Neural progenitor cell (in vitro differentiated cells): ENCODE results near the gene SLC5A6. TPM values are rescaled to one million over a fixed set of nuclear protein-coding genes. Genes with fewer than 3 reads are reported as not detected.
A peak's percentile ranks its signal among the peaks of the same experiment; 100 is the strongest.

Experiments
- DNase-seq: peaks from one replicate; pipeline ENCODE4 v3.0.0-alpha.2; 2016; ENCODE audit warnings: low spot score
- H2AFZ ChIP-seq: fragments of 200-600 bp; sonication (generic); replicated peaks from 2 replicates; pipeline ENCODE4 v1.6.1; 2016; ENCODE audit warnings: antibody characterized with exemption
- H3F3A ChIP-seq: fragments of 200-600 bp; sonication (generic); 2 replicates; pipeline ENCODE4 v1.6.1; 2016; ENCODE audit warnings: antibody characterized with exemption, low read depth
- H3K27ac ChIP-seq: fragments of 200-600 bp; sonication (generic); 2 replicates; pipeline ENCODE4 v1.5.1; 2016; ENCODE audit warnings: mild to moderate bottlenecking
- H3K27me3 ChIP-seq: fragments of 200-600 bp; sonication (generic); 2 replicates; pipeline ENCODE4 v1.6.1; 2016; ENCODE audit warnings: mild to moderate bottlenecking, moderate library complexity
- H3K36me3 ChIP-seq: fragments of 200-600 bp; sonication (generic); 2 replicates; pipeline ENCODE4 v1.5.1; 2016
- H3K4me1 ChIP-seq: fragments of 200-600 bp; sonication (generic); 2 replicates; pipeline ENCODE4 v1.6.1; 2016; ENCODE audit warnings: mixed run types
- H3K4me2 ChIP-seq: fragments of 200-600 bp; sonication (generic); 2 replicates; pipeline ENCODE4 v1.6.1; 2016
- H3K4me3 ChIP-seq: fragments of 200-600 bp; sonication (generic); 2 replicates; pipeline ENCODE4 v1.5.1; 2016
- H3K79me2 ChIP-seq: fragments of 200-600 bp; sonication (generic); 2 replicates; pipeline ENCODE4 v1.6.1; 2016; ENCODE audit warnings: low read depth
- H3K9ac ChIP-seq: fragments of 200-600 bp; sonication (generic); 2 replicates; pipeline ENCODE4 v1.6.1; 2016
- H3K9me3 ChIP-seq: fragments of 200-600 bp; sonication (generic); 2 replicates; pipeline ENCODE4 v1.5.1; 2016; ENCODE audit warnings: low read depth
- H4K20me1 ChIP-seq: fragments of 200-600 bp; sonication (generic); 2 replicates; pipeline ENCODE4 v1.6.1; 2016; ENCODE audit warnings: low read depth
- H3K27ac Mint-ChIP-seq: 3 replicates; pipeline ENCODE4 v1.8.0; 2021; ENCODE audit warnings: mixed read lengths
- H3K27me3 Mint-ChIP-seq: 2 replicates; pipeline ENCODE4 v1.8.0; 2022; ENCODE audit warnings: low read depth, mild to moderate bottlenecking, inconsistent platforms, moderate library complexity, mixed read lengths; ENCODE audit not compliant: insufficient read depth
- H3K36me3 Mint-ChIP-seq: 3 replicates; pipeline ENCODE4 v1.8.0; 2021; ENCODE audit warnings: mixed read lengths
- H3K4me1 Mint-ChIP-seq: 3 replicates; pipeline ENCODE4 v1.8.0; 2021; ENCODE audit warnings: mixed read lengths
- H3K4me3 Mint-ChIP-seq: 3 replicates; pipeline ENCODE4 v1.8.0; 2021; ENCODE audit warnings: mild to moderate bottlenecking, moderate library complexity, mixed read lengths
- H3K9me3 Mint-ChIP-seq: 3 replicates; pipeline ENCODE4 v1.8.0; 2020; ENCODE audit warnings: mixed read lengths
- CTCF ChIP-seq: fragments of 200-600 bp; sonication (generic); IDR thresholded peaks from 2 replicates; pipeline ENCODE4 v1.5.1; 2017; ENCODE audit warnings: antibody characterized with exemption, mild to moderate bottlenecking
- EZH2 ChIP-seq: fragments of 200-600 bp; sonication (generic); IDR thresholded peaks from 2 replicates; pipeline ENCODE4 v1.6.1; 2017; ENCODE audit warnings: antibody characterized with exemption, mild to moderate bottlenecking, moderate library complexity
- EZH2phosphoT487 ChIP-seq: fragments of 200-600 bp; sonication (generic); IDR thresholded peaks from 2 replicates; pipeline ENCODE4 v1.6.1; 2017; ENCODE audit warnings: antibody characterized with exemption
- total RNA-seq: library from RNA; depleted of rRNA; stranded (reverse); fragments of >200 nt; gene quantifications from 2 replicates; pipeline ENCODE4 v1.2.3, GENCODE V29; 2015; ENCODE audit warnings: low replicate concordance

Gene SLC5A6
- total RNA-seq, 1 donor from 2014 or later = 42.8 TPM

- H3K36me3 Mint-ChIP-seq = no peaks in the 10 kb centered on the region
- no peak overlapping the region for H3K9ac ChIP-seq
- H3K4me3 Mint-ChIP-seq = no peak overlapping the region
- peaks cover 4% of the 10 kb centered on the region for H3K4me1 ChIP-seq
- no peaks in the 10 kb centered on the region for H3K4me1 Mint-ChIP-seq
- no peaks in the 10 kb centered on the region for H3K36me3 ChIP-seq
- TF ChIP-seq EZH2 (no peak), EZH2phosphoT487 (no peak), CTCF (no peak)
- H3K4me2 ChIP-seq = no peak overlapping the region
- H3K27me3 Mint-ChIP-seq = no peaks in the 10 kb centered on the region
- H3K4me3 ChIP-seq = no peak overlapping the region
- H3K9me3 Mint-ChIP-seq = no peaks in the 10 kb centered on the region
- H3F3A ChIP-seq = peaks cover 2% of the 10 kb centered on the region
- no peak for DNase-seq
- H4K20me1 ChIP-seq = no peaks in the 10 kb centered on the region
- no peaks in the 10 kb centered on the region for H3K79me2 ChIP-seq
- no peak overlapping the region for H3K27ac ChIP-seq
- no peaks in the 10 kb centered on the region for H3K27me3 ChIP-seq
- no peak overlapping the region for H2AFZ ChIP-seq
- no peaks in the 10 kb centered on the region for H3K9me3 ChIP-seq
- H3K27ac Mint-ChIP-seq = no peak overlapping the region
Observed at GRCh38 chr2:27162151-27163121, 49.6 kb downstream of the SLC5A6 start.

- TF ChIP-seq CTCF (no peak), EZH2 (no peak), EZH2phosphoT487 (no peak)
- Mint-ChIP-seq H3K27ac (peak overlapping the region; percentile 53), H3K9me3 (no peaks in the 10 kb centered on the region), H3K27me3 (peaks cover 2% of the 10 kb centered on the region), H3K36me3 (no peaks in the 10 kb centered on the region), H3K4me3 (no peak overlapping the region), H3K4me1 (no peaks in the 10 kb centered on the region)
- H3K27ac ChIP-seq = no peak overlapping the region
- H3K4me3 ChIP-seq = no peak overlapping the region
- no peaks in the 10 kb centered on the region for H3K79me2 ChIP-seq
- H3K27me3 ChIP-seq = no peaks in the 10 kb centered on the region
- no peak for DNase-seq
- no peak overlapping the region for H3K9ac ChIP-seq
- no peaks in the 10 kb centered on the region for H4K20me1 ChIP-seq
- H3K36me3 ChIP-seq = no peaks in the 10 kb centered on the region
- no peak overlapping the region for H3K4me2 ChIP-seq
- H3K9me3 ChIP-seq = no peaks in the 10 kb centered on the region
- peak overlapping the region; percentile 34 for H2AFZ ChIP-seq
- H3F3A ChIP-seq = no peaks in the 10 kb centered on the region
- H3K4me1 ChIP-seq = no peaks in the 10 kb centered on the region
Observed at GRCh38 chr2:27160191-27160590, 51.9 kb downstream of the SLC5A6 start.

- TF ChIP-seq EZH2phosphoT487 = no peak
- TF ChIP-seq CTCF = no peak
- no peak for TF ChIP-seq EZH2
- no peak overlapping the region for H3K27ac Mint-ChIP-seq
Observed at GRCh38 chr2:27159271-27159670, 52.8 kb downstream of the SLC5A6 start.

More at GRCh38 chr2:27159271-27159670, 52.8 kb downstream of the SLC5A6 start:
- no peaks in the 10 kb centered on the region for H3K36me3 ChIP-seq
- no peak for DNase-seq
- no peaks in the 10 kb centered on the region for H3K4me1 ChIP-seq
- no peaks in the 10 kb centered on the region for H3K9me3 Mint-ChIP-seq
- H3K36me3 Mint-ChIP-seq = no peaks in the 10 kb centered on the region
- no peak overlapping the region for H3K27ac ChIP-seq
- no peaks in the 10 kb centered on the region for H3K9me3 ChIP-seq
- no peak overlapping the region for H3K9ac ChIP-seq
- peak overlapping the region; percentile 34 for H2AFZ ChIP-seq
- no peaks in the 10 kb centered on the region for H3K79me2 ChIP-seq
- no peak overlapping the region for H3K4me2 ChIP-seq
- no peaks in the 10 kb centered on the region for H3F3A ChIP-seq
- no peaks in the 10 kb centered on the region for H3K27me3 ChIP-seq
- H3K4me3 Mint-ChIP-seq = no peak overlapping the region
- no peaks in the 10 kb centered on the region for H3K4me1 Mint-ChIP-seq
- H3K4me3 ChIP-seq = no peak overlapping the region
- H3K27me3 Mint-ChIP-seq = peaks cover 2% of the 10 kb centered on the region
- H4K20me1 ChIP-seq = no peaks in the 10 kb centered on the region
